ENCODE results near the gene KIF25.

GRCh38 chr6:167985911-167986595 is 11.4 kb upstream of the KIF25 start:
- no peak for TF ChIP-seq POLR2A (IDR thresholded peaks at IDR 0.05)
- no peak for TF ChIP-seq CTCF (IDR thresholded peaks at IDR 0.05)

Measured in heart left ventricle (tissue), 13 donors.